ENCODE measurements around the gene HIP1.

DNA sequence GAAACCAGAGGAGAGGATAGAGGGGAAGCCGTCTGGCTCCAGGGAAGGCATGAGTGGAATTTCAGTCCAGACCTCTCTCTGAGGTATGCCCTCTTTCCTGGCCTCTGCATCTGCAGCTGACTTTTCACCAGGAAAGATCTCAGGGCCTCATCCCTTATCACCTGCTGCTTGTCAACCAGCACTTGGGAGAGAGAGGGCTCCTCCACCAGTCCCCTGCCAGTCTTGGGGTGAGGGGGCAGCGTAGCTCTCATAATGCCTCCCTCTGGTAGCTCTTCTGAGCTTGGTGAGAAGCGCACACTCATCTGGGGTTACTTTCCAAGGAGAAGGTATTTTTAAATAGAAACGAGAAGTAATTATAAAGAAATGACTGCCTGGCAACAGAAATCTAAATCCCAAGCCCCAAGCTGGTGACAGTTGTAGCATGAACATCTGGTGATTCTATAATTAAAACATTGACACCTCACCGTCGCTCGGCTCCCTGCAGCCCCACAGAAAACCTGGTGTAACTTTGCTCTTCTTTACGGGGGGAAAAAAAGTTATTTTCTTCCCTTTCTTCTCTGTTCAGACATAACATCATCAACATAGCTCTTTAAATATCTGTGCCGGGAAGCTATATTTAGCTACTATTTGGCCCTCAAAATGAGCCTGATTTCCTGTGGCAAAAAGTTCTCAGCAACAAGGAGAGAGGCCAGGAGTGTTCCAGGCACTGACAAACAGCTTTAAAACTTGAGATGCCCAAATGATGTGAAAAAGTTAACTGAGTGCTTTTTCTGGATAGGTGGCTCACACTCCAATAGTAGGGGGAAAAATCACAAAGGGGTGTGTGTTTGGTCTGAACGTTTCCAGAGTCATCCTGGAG lies 26.9 kb downstream of the HIP1 start:
- TF ChIP-seq GATA3 (IDR thresholded peaks at IDR 0.05; ENCODE audit: low read depth, low read length) (no peak), GATA2 (IDR thresholded peaks at IDR 0.05; ENCODE audit: low read depth, low read length) (no peak)

Measured in SH-SY5Y (cell line).